Ovary (tissue), 9 donors: ENCODE measurements around the gene SHISA9. TPM values are rescaled to one million over a fixed set of nuclear protein-coding genes. Genes with fewer than 3 reads are reported as not detected.

Experiments used
- DNase-seq, 5 donors: peaks; one replicate each; pipeline ENCODE4 v3.0.0-alpha.2; 2019 to 2020
- H3K27ac ChIP-seq, 2 donors: fragments of 200-600 bp; one replicate each; pipeline versions ENCODE4 v1.5.1 to v1.8.0; 2019 to 2022
- H3K27me3 ChIP-seq: fragments of 200-600 bp; one replicate; pipeline ENCODE4 v1.8.0; 2022
- H3K36me3 ChIP-seq: fragments of 200-600 bp; sonication (generic); one replicate; pipeline ENCODE4 v1.5.1; 2019
- H3K4me1 ChIP-seq: one replicate; pipeline ENCODE4 v1.8.1; 2013; ENCODE audit warnings: mild to moderate bottlenecking, moderate library complexity; ENCODE audit not compliant: insufficient read depth
- H3K4me3 ChIP-seq: fragments of 200-600 bp; sonication (generic); one replicate; pipeline ENCODE4 v1.5.1; 2017
- H3K9me3 ChIP-seq, 2 donors: fragments of 200-600 bp in 1 of 2; sonication (generic) in 1 of 2; one replicate each; pipeline versions ENCODE4 v1.5.1 to v1.8.1; 2013 to 2019; ENCODE audit warnings: mild to moderate bottlenecking in 1 of 2, moderate library complexity in 1 of 2
- CTCF ChIP-seq, 3 donors: fragments of 450-650 bp in 2 of 3; fragments of 200-600 bp in 1 of 3; IDR thresholded peaks; one replicate each; pipeline versions ENCODE4 v1.5.1 to v1.8.0; 2016 to 2022; ENCODE audit warnings: antibody characterized with exemption in 3 of 3, mild to moderate bottlenecking in 1 of 3
- EP300 ChIP-seq: sonication (generic); formaldehyde crosslinking; IDR thresholded peaks from one replicate; pipeline ENCODE4 v1.6.1; 2017; ENCODE audit warnings: antibody characterized with exemption
- POLR2A ChIP-seq: fragments of 450-650 bp; IDR thresholded peaks from one replicate; pipeline ENCODE4 v1.6.1; 2017; ENCODE audit warnings: antibody characterized with exemption, mild to moderate bottlenecking, moderate library complexity
- WGBS, 3 donors: extraction: QIAGEN DNeasy Blood & Tissue Kit in 1 of 3; methylation state at CpG; one replicate each; pipeline versions ENCODE4 v1.1.5 to v1.1.7; 2013 to 2017; 5-methylcytosine and 5-hydroxymethylcytosine counted together
- intact Hi-C, 4 donors: fragments of 100-400 bp; cut with DNase I; formaldehyde crosslinking; loops; one replicate each; pipeline versions ENCODE4 v1.11.0 to v1.15.1; 2022 to 2023
- polyA plus RNA-seq, 2 donors: library from polyadenylated mRNA; stranded (reverse); fragments of 200-250 nt in 1 of 2; fragments of 350-450 nt in 1 of 2; fragmentation: Illumina TruSeq in 1 of 2; extraction: RNeasy Lipid Tissue Mini Kit (QIAGEN cat#74804) in 1 of 2; gene quantifications; one replicate each; pipeline ENCODE4 v1.2.3, GENCODE V29; 2013 to 2014
- total RNA-seq, 7 donors: library from RNA; depleted of rRNA in 2 of 7; stranded (reverse); fragments of >200 nt in 2 of 7; fragmentation: NEBNext Ultra II Directional in 3 of 7; extraction: Animal tissue kit (Norgen Biotek cat#: 25700) in 3 of 7; gene quantifications; one replicate each; pipeline versions ENCODE4 v1.1.0 to v1.2.4, GENCODE V29; 2016 to 2023
- donor health status: DM: no; HTN: no; CAD: no; lungs with moderate emphysema.
- donor health status: DM: no; HTN: no; CAD: no.
- donor health status: Bipolar disorder and iron deficiency.
- donor health status: DM: yes; HTN: yes; CAD: no.
- donor health status: DM: no; HTN: no; CAD: no.
- donor health status: DM: yes; HTN: yes; CAD: no.

SHISA9 gene
- total and polyA plus RNA-seq, 9 donors = 0.03 to 0.47 (median 0.12) TPM; not detected in 3

- H3K27ac ChIP-seq = no peak overlapping the region
- H3K4me1 ChIP-seq = no peaks in the 10 kb centered on the region
- H3K4me3 ChIP-seq = no peak overlapping the region
- intact Hi-C loops = no loop called here
- DNase-seq = no peak
- H3K9me3 ChIP-seq = no peaks in the 10 kb centered on the region
- TF ChIP-seq POLR2A (no peak), CTCF (IDR thresholded peaks at IDR 0.05) (no peak), EP300 (no peak)
- 72 to 87% (median 74%) methylated on average over 4 of the region's 4 CpGs for WGBS, 3 donors
- H3K36me3 ChIP-seq = no peaks in the 10 kb centered on the region
- no peaks in the 10 kb centered on the region for H3K27me3 ChIP-seq
These were observed 330.0 kb downstream of the SHISA9 start for GRCh38 chr16:13231365-13231764.

- TF ChIP-seq EP300 (no peak), CTCF (IDR thresholded peaks at IDR 0.05) (no peak), POLR2A (no peak)
- no peaks in the 10 kb centered on the region for H3K9me3 ChIP-seq
- H3K27ac ChIP-seq = no peak overlapping the region
- no peak for DNase-seq
- no peaks in the 10 kb centered on the region for H3K36me3 ChIP-seq
- 81 to 89% (median 85%) methylated on average over 17 of the region's 17 CpGs for WGBS, 3 donors
- H3K27me3 ChIP-seq = no peaks in the 10 kb centered on the region
- intact Hi-C loops = no loop called here
- no peak overlapping the region for H3K4me3 ChIP-seq
- no peaks in the 10 kb centered on the region for H3K4me1 ChIP-seq
These were observed 333.6 kb downstream of the SHISA9 start for GRCh38 chr16:13234999-13235398.

- Histone ChIP-seq H3K27ac (no peak overlapping the region), H3K36me3 (no peaks in the 10 kb centered on the region), H3K4me3 (no peak overlapping the region), H3K4me1 (no peaks in the 10 kb centered on the region), H3K27me3 (no peaks in the 10 kb centered on the region), H3K9me3 (no peaks in the 10 kb centered on the region)
- intact Hi-C loops = no loop called here
- TF ChIP-seq EP300 (no peak), CTCF (IDR thresholded peaks at IDR 0.05) (no peak), POLR2A (no peak)
- no peak for DNase-seq
- 92 to 97% (median 97%) methylated on average over 6 of the region's 6 CpGs for WGBS, 3 donors
These were observed 334.9 kb downstream of the SHISA9 start for GRCh38 chr16:13236308-13236707.

- WGBS, 3 donors = 21 to 57% (median 37%) methylated on average over 2 of the region's 2 CpGs
- no peak for TF ChIP-seq EP300
- no peak for TF ChIP-seq POLR2A
- TF ChIP-seq CTCF (IDR thresholded peaks at IDR 0.05) = no peak
These were observed 336.8 kb downstream of the SHISA9 start for GRCh38 chr16:13238182-13238581.

More at GRCh38 chr16:13238182-13238581, 336.8 kb downstream of the SHISA9 start:
- no peaks in the 10 kb centered on the region for H3K27me3 ChIP-seq
- no peaks in the 10 kb centered on the region for H3K36me3 ChIP-seq
- DNase-seq = no peak
- no peak overlapping the region for H3K27ac ChIP-seq
- no peak overlapping the region for H3K4me3 ChIP-seq
- intact Hi-C loops = no loop called here
- H3K4me1 ChIP-seq = no peaks in the 10 kb centered on the region
- no peaks in the 10 kb centered on the region for H3K9me3 ChIP-seq
